Caco-2 (cell line): ENCODE measurements around the gene KAT2A. TPM values are rescaled to one million over a fixed set of nuclear protein-coding genes. Genes with fewer than 3 reads are reported as not detected.

Experiments used
- BruUV-seq: library from RNA; stranded (reverse); fragments of 400-500 nt; replicated peaks from 2 replicates; lab custom pipeline; 2021; lab: Mats Ljungman, UMichigan
- CTCF ChIA-PET: fragments of 300-600 bp; sonication (Branson Sonifier 250); formaldehyde crosslinking; loops from one replicate; lab custom pipeline; 2022; ENCODE audit warnings: antibody characterized with exemption; lab: Charles Lee
- POLR2A ChIA-PET: fragments of 300-600 bp; sonication (Branson Sonifier 250); formaldehyde crosslinking; loops from one replicate; lab custom pipeline; 2022; ENCODE audit warnings: antibody characterized with exemption; lab: Charles Lee
- DNase-seq, 2 experiments: peaks; one replicate each; pipeline versions ENCODE4 v3.0.0 to v3.0.0-alpha.2; 2020 to 2022
- H3K27me3 ChIP-seq: replicated peaks from 2 replicates; pipeline ENCODE4 v1.6.0; 2011; ENCODE audit warnings: low read length; ENCODE audit not compliant: control insufficient read depth, insufficient read depth
- H3K36me3 ChIP-seq: 2 replicates; pipeline ENCODE4 v1.5.1; 2011; ENCODE audit warnings: low read length; ENCODE audit not compliant: control insufficient read depth, insufficient read depth
- H3K4me1 ChIP-seq: fragments of 250-450 bp; sonication (Bioruptor Pico); 2 replicates; pipeline ENCODE4 v1.5.1; 2020; ENCODE audit warnings: mild to moderate bottlenecking
- H3K4me3 ChIP-seq: 2 replicates; pipeline ENCODE4 v1.5.1; 2011; ENCODE audit warnings: low read depth, mild to moderate bottlenecking, control low read depth, low read length
- H3K9me3 ChIP-seq: fragments of 250-450 bp; sonication (Bioruptor Pico); 2 replicates; pipeline ENCODE4 v1.5.1; 2020; ENCODE audit warnings: mild to moderate bottlenecking, moderate library complexity
- H3K27ac Mint-ChIP-seq: one replicate; pipeline ENCODE4 v1.8.0; 2022; ENCODE audit warnings: mixed read lengths; ENCODE audit not compliant: unreplicated experiment
- H3K27me3 Mint-ChIP-seq: one replicate; pipeline ENCODE4 v1.8.0; 2022; ENCODE audit warnings: mixed read lengths; ENCODE audit not compliant: insufficient read depth, unreplicated experiment
- H3K36me3 Mint-ChIP-seq: one replicate; pipeline ENCODE4 v1.8.0; 2022; ENCODE audit warnings: mild to moderate bottlenecking, mixed read lengths; ENCODE audit not compliant: insufficient read depth, unreplicated experiment
- H3K4me1 Mint-ChIP-seq: one replicate; pipeline ENCODE4 v1.8.0; 2022; ENCODE audit warnings: low read depth, mixed read lengths; ENCODE audit not compliant: unreplicated experiment
- H3K4me3 Mint-ChIP-seq: one replicate; pipeline ENCODE4 v1.8.0; 2022; ENCODE audit warnings: mild to moderate bottlenecking, moderate library complexity, mixed read lengths; ENCODE audit not compliant: unreplicated experiment
- H3K9me3 Mint-ChIP-seq: one replicate; pipeline ENCODE4 v1.8.0; 2022; ENCODE audit warnings: mixed read lengths; ENCODE audit not compliant: unreplicated experiment
- CTCF ChIP-seq, 2 experiments: fragments of 200-600 bp in 1 of 2; IDR thresholded peaks; 1 replicate in 1 of 2; 2 replicates in 1 of 2; pipeline versions ENCODE4 v1.5.1 to v1.8.0; 2011 to 2022; ENCODE audit warnings: antibody characterized with exemption in 1 of 2, control low read depth in 1 of 2, inconsistent platforms in 1 of 2, low read depth in 1 of 2, low read length in 1 of 2, mild to moderate bottlenecking in 1 of 2, moderate library complexity in 1 of 2; ENCODE audit not compliant: insufficient read depth in 1 of 2, severe bottlenecking in 1 of 2, unreplicated experiment in 1 of 2
- intact Hi-C: fragments of 100-400 bp; cut with micrococcal nuclease; formaldehyde crosslinking; loops from one replicate; pipeline ENCODE4 v1.10.0; 2022; ENCODE audit not compliant: unreplicated experiment
- total RNA-seq: library from RNA; stranded (reverse); gene quantifications from 2 replicates; pipeline ENCODE4 v1.2.3, GENCODE V29; 2022

KAT2A gene
- total RNA-seq, 1 experiment from 2014 or later: 46.5 TPM

GRCh38 chr17:42119301-42119700 lies 1.9 kb downstream of the KAT2A start:
- POLR2A ChIA-PET: interaction anchor here (0.6 kb wide), 2 partner anchors 95 to 99 kb away, joined by 4 to 7 read pairs; partner anchors contain the start of gene NKIRAS2
- peaks cover 6% of the 10 kb centered on the region for H3K4me1 ChIP-seq
- H3K36me3 ChIP-seq: no peaks in the 10 kb centered on the region; the same call in none of the 2 replicates
- Mint-ChIP-seq H3K27me3 (no peaks in the 10 kb centered on the region), H3K4me3 (peak overlapping the region; percentile 32), H3K4me1 (no peaks in the 10 kb centered on the region), H3K27ac (no peak overlapping the region), H3K9me3 (no peaks in the 10 kb centered on the region), H3K36me3 (peaks cover 48% of the 10 kb centered on the region)
- intact Hi-C loops: no loop called here
- TF ChIP-seq CTCF (IDR thresholded peaks at IDR 0.05; ENCODE audit: insufficient read depth in 1 of 2, low read depth in 1 of 2, low read length in 1 of 2, severe bottlenecking in 1 of 2, unreplicated experiment in 1 of 2): no peak
- H3K27me3 ChIP-seq: no peaks in the 10 kb centered on the region
- no peak for DNase-seq
- no TSS peak for BruUV-seq
- H3K4me3 ChIP-seq: no peak overlapping the region
- CTCF ChIA-PET: interaction anchor here (0.7 kb wide), 1 partner anchor 32 kb away, joined by 3 read pairs; no protein-coding TSS in a partner anchor
- H3K9me3 ChIP-seq: no peaks in the 10 kb centered on the region

- Mint-ChIP-seq H3K27me3 (no peaks in the 10 kb centered on the region), H3K4me3 (peak overlapping the region; percentile 7), H3K9me3 (no peaks in the 10 kb centered on the region), H3K36me3 (peaks cover 51% of the 10 kb centered on the region), H3K4me1 (no peaks in the 10 kb centered on the region), H3K27ac (no peak overlapping the region)
- POLR2A ChIA-PET: no interaction called here
- TF ChIP-seq CTCF (IDR thresholded peaks at IDR 0.05; ENCODE audit: insufficient read depth in 1 of 2, low read depth in 1 of 2, low read length in 1 of 2, severe bottlenecking in 1 of 2, unreplicated experiment in 1 of 2): peak; percentile 35 to 37
- Histone ChIP-seq H3K36me3 (no peaks in the 10 kb centered on the region; the same call in none of the 2 replicates), H3K9me3 (no peaks in the 10 kb centered on the region), H3K4me3 (no peak overlapping the region), H3K4me1 (peaks cover 6% of the 10 kb centered on the region), H3K27me3 (no peaks in the 10 kb centered on the region)
- no TSS peak for BruUV-seq
- CTCF ChIA-PET: interaction anchor here (0.7 to 1.3 kb wide), 3 partner anchors 18 to 51 kb away, joined by 3 to 5 read pairs (median 3); no protein-coding TSS in a partner anchor
- intact Hi-C loops: no loop called here
- peak in 1 of 2 experiments; percentile 60 for DNase-seq
These were observed 2.6 kb downstream of the KAT2A start for GRCh38 chr17:42118545-42118944.

GRCh38 chr17:42118126-42118510 lies 3.0 kb downstream of the KAT2A start:
- H3K27me3 ChIP-seq: no peaks in the 10 kb centered on the region
- peaks cover 48% of the 10 kb centered on the region for H3K36me3 Mint-ChIP-seq

More at GRCh38 chr17:42118126-42118510, 3.0 kb downstream of the KAT2A start:
- no peak for DNase-seq
- no peak overlapping the region for H3K4me3 ChIP-seq
- Mint-ChIP-seq H3K27ac (no peak overlapping the region), H3K4me1 (no peaks in the 10 kb centered on the region), H3K4me3 (no peak overlapping the region), H3K27me3 (no peaks in the 10 kb centered on the region), H3K9me3 (no peaks in the 10 kb centered on the region)
- no peaks in the 10 kb centered on the region; the same call in none of the 2 replicates for H3K36me3 ChIP-seq
- intact Hi-C loops: no loop called here
- peaks cover 6% of the 10 kb centered on the region for H3K4me1 ChIP-seq
- no peak for TF ChIP-seq CTCF (IDR thresholded peaks at IDR 0.05; ENCODE audit: insufficient read depth in 1 of 2, low read depth in 1 of 2, low read length in 1 of 2, severe bottlenecking in 1 of 2, unreplicated experiment in 1 of 2)
- no peaks in the 10 kb centered on the region for H3K9me3 ChIP-seq
- POLR2A ChIA-PET: no interaction called here
- CTCF ChIA-PET: interaction anchor here (0.7 to 1.3 kb wide), 3 partner anchors 18 to 92 kb away, joined by 3 to 5 read pairs (median 3); no protein-coding TSS in a partner anchor
- no TSS peak for BruUV-seq
